Measurements from ENCODE around the gene UNC5C. TPM values are rescaled to one million over a fixed set of nuclear protein-coding genes. Genes with fewer than 3 reads are reported as not detected.

UNC5C gene
- total RNA-seq, 2 donors from 2014 or later: not detected

- ATAC-seq: no peak
- no peaks in the 10 kb centered on the region for H3K4me1 Mint-ChIP-seq (ENCODE audit: low read depth in 2 of 2)
- no peaks in the 10 kb centered on the region for H3K36me3 Mint-ChIP-seq
- no peak overlapping the region for H3K4me3 Mint-ChIP-seq
- no peaks in the 10 kb centered on the region for H3K9me3 Mint-ChIP-seq
- H3K27ac Mint-ChIP-seq: no peak overlapping the region
- H3K27me3 Mint-ChIP-seq: no peaks in the 10 kb centered on the region
- DNase-seq (ENCODE audit: low spot score): no peak
Observed at GRCh38 chr4:95251568-95251967, 297.2 kb downstream of the UNC5C start.

GRCh38 chr4:95250544-95251137, 298.1 kb downstream of the UNC5C start:
- ATAC-seq (no peak), DNase-seq (ENCODE audit: low spot score) (no peak)
- Mint-ChIP-seq H3K9me3 (no peaks in the 10 kb centered on the region), H3K36me3 (no peaks in the 10 kb centered on the region), H3K4me1 (ENCODE audit: low read depth in 2 of 2) (no peaks in the 10 kb centered on the region), H3K27ac (no peak overlapping the region), H3K4me3 (no peak overlapping the region), H3K27me3 (no peaks in the 10 kb centered on the region)

GRCh38 chr4:95249426-95250021, 299.2 kb downstream of the UNC5C start:
- Mint-ChIP-seq H3K4me1 (ENCODE audit: low read depth in 2 of 2) (no peaks in the 10 kb centered on the region), H3K27me3 (no peaks in the 10 kb centered on the region), H3K4me3 (no peak overlapping the region), H3K27ac (no peak overlapping the region), H3K36me3 (no peaks in the 10 kb centered on the region), H3K9me3 (no peaks in the 10 kb centered on the region)
- DNase-seq (ENCODE audit: low spot score) (no peak), ATAC-seq (peak in 1 of 2 donors; percentile 33)

GRCh38 chr4:95248720-95249425, 299.9 kb downstream of the UNC5C start:
- DNase-seq (ENCODE audit: low spot score) (no peak), ATAC-seq (no peak)
- no peaks in the 10 kb centered on the region for H3K27me3 Mint-ChIP-seq
- H3K27ac Mint-ChIP-seq: no peak overlapping the region
- no peaks in the 10 kb centered on the region for H3K36me3 Mint-ChIP-seq
- no peaks in the 10 kb centered on the region for H3K9me3 Mint-ChIP-seq
- no peaks in the 10 kb centered on the region for H3K4me1 Mint-ChIP-seq (ENCODE audit: low read depth in 2 of 2)
- no peak overlapping the region for H3K4me3 Mint-ChIP-seq

- DNase-seq (ENCODE audit: low spot score) (no peak), ATAC-seq (no peak)
- no peaks in the 10 kb centered on the region for H3K36me3 Mint-ChIP-seq
- no peaks in the 10 kb centered on the region for H3K27me3 Mint-ChIP-seq
- no peak overlapping the region for H3K4me3 Mint-ChIP-seq
- H3K4me1 Mint-ChIP-seq (ENCODE audit: low read depth in 2 of 2): no peaks in the 10 kb centered on the region
- no peak overlapping the region for H3K27ac Mint-ChIP-seq
- H3K9me3 Mint-ChIP-seq: no peaks in the 10 kb centered on the region
Observed at GRCh38 chr4:95243892-95244291, 304.9 kb downstream of the UNC5C start.

GRCh38 chr4:95238554-95238953, 310.2 kb downstream of the UNC5C start:
- DNase-seq (ENCODE audit: low spot score) (no peak), ATAC-seq (no peak)
- H3K27ac Mint-ChIP-seq: no peak overlapping the region
- H3K4me1 Mint-ChIP-seq (ENCODE audit: low read depth in 2 of 2): no peaks in the 10 kb centered on the region
- no peaks in the 10 kb centered on the region for H3K9me3 Mint-ChIP-seq
- H3K4me3 Mint-ChIP-seq: no peak overlapping the region
- H3K27me3 Mint-ChIP-seq: no peaks in the 10 kb centered on the region
- no peaks in the 10 kb centered on the region for H3K36me3 Mint-ChIP-seq

DNA sequence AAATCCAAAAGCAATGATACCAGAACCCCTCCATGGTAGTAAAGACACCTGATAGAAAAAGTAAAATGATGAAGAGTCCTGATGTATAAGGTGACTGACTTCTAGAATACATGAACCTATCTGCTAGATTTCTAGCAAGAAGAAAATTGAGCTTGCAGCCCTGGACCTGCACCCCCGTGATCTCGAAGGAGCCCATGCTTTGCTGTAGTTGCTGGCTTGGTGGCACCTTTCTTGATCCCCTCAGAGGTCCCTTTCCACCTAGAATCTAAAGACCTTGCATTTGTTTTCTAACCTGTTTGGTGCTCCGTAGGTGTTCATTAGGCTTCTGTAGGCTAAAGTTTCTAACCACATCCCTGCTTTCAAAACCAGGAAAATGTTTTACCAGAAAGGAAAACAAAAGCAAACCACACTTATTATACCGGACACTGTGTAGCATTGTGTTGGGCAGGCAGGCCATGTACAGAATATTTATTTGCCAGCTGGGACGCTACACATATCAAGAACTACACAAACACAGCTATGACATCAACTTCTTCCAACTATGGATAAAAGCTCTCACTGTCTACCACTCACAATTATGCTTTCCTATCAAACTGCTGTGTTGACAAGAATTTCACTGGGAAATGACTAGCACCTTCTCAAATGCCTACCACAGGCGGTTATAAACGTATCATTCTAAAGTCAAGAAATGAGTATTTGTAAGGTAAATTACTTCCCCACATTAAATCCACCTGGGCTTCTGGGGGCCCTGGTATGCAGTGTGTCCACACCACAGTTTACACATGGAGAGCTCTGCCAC, 316.2 kb downstream of the UNC5C start:
- peaks cover 6 to 7% of the 10 kb centered on the region in 2 donors for H3K4me1 Mint-ChIP-seq (ENCODE audit: low read depth in 2 of 2)
- no peaks in the 10 kb centered on the region for H3K36me3 Mint-ChIP-seq
- DNase-seq (ENCODE audit: low spot score) (no peak), ATAC-seq (peak; percentile 38 to 45)
- H3K27me3 Mint-ChIP-seq: no peaks in the 10 kb centered on the region
- H3K4me3 Mint-ChIP-seq: no peak overlapping the region
- no peak overlapping the region for H3K27ac Mint-ChIP-seq
- H3K9me3 Mint-ChIP-seq: no peaks in the 10 kb centered on the region

DNA sequence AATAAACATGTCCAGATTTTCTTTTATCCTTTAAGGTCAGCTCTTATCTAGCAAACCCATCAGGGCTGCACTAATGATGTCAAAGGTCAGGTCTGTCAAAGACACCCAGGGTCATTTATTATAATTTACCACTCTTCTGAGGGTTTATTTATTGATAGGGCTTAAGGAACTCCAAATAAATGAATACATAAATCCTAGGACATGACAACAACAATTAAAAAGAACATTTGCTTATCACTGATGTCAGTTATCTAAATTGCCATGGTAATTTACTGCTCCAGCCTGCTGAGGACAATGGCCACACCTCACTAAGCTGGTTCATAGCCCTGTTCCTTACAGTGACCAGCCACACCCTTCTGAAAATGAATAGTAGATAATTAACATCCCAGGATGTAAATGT, 317.1 kb downstream of the UNC5C start:
- no peak overlapping the region for H3K4me3 Mint-ChIP-seq
- H3K4me1 Mint-ChIP-seq (ENCODE audit: low read depth in 2 of 2): peaks cover 6 to 7% of the 10 kb centered on the region in 2 donors

GRCh38 chr4:95225849-95226248, 322.9 kb downstream of the UNC5C start:
- no peaks in the 10 kb centered on the region for H3K27me3 Mint-ChIP-seq
- no peak for ATAC-seq
- H3K27ac Mint-ChIP-seq: no peak overlapping the region
- no peak overlapping the region for H3K4me3 Mint-ChIP-seq
- no peaks in the 10 kb centered on the region for H3K4me1 Mint-ChIP-seq (ENCODE audit: low read depth in 2 of 2)
- DNase-seq (ENCODE audit: low spot score): no peak
- H3K9me3 Mint-ChIP-seq: no peaks in the 10 kb centered on the region
- no peaks in the 10 kb centered on the region for H3K36me3 Mint-ChIP-seq

More for the DNA sequence above, 317.1 kb downstream of the UNC5C start:
- no peaks in the 10 kb centered on the region for H3K9me3 Mint-ChIP-seq
- DNase-seq (ENCODE audit: low spot score) (no peak), ATAC-seq (no peak)
- H3K27me3 Mint-ChIP-seq: no peaks in the 10 kb centered on the region
- no peaks in the 10 kb centered on the region for H3K36me3 Mint-ChIP-seq
- H3K27ac Mint-ChIP-seq: no peak overlapping the region

DNA sequence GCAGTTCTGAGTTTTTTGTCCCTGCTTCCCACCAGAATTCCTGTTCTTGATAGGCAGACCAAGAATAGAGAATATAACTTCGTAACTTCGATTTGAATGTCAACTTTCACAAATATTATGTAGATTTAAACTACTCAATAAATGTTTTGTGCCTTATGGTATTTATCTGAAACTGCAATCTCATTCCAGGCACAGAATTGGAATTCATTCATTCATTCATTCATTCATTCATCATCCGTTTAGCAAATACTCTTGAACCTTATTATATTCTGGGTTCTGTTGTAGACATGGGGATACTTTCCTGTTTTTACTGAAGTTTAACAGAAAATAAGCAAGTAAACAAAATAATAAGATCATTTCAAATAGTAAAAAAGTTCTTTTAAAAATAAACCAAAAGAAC, 324.4 kb downstream of the UNC5C start:
- no peak for ATAC-seq
- H3K4me3 Mint-ChIP-seq: no peak overlapping the region

GRCh38 chr4:95220205-95221175, 328.3 kb downstream of the UNC5C start:
- Mint-ChIP-seq H3K36me3 (no peaks in the 10 kb centered on the region), H3K4me1 (ENCODE audit: low read depth in 2 of 2) (no peaks in the 10 kb centered on the region), H3K9me3 (no peaks in the 10 kb centered on the region), H3K27ac (no peak overlapping the region), H3K27me3 (no peaks in the 10 kb centered on the region), H3K4me3 (no peak overlapping the region)
- DNase-seq (ENCODE audit: low spot score) (no peak), ATAC-seq (no peak)

More for the DNA sequence above, 324.4 kb downstream of the UNC5C start:
- Mint-ChIP-seq H3K27ac (no peak overlapping the region), H3K27me3 (no peaks in the 10 kb centered on the region), H3K36me3 (no peaks in the 10 kb centered on the region), H3K4me1 (ENCODE audit: low read depth in 2 of 2) (no peaks in the 10 kb centered on the region), H3K9me3 (no peaks in the 10 kb centered on the region)
- DNase-seq (ENCODE audit: low spot score): no peak

GRCh38 chr4:95219109-95219508, 329.7 kb downstream of the UNC5C start:
- no peaks in the 10 kb centered on the region for H3K27me3 Mint-ChIP-seq
- H3K36me3 Mint-ChIP-seq: no peaks in the 10 kb centered on the region
- no peak for ATAC-seq
- H3K9me3 Mint-ChIP-seq: no peaks in the 10 kb centered on the region
- no peak overlapping the region for H3K4me3 Mint-ChIP-seq
- H3K4me1 Mint-ChIP-seq (ENCODE audit: low read depth in 2 of 2): no peaks in the 10 kb centered on the region
- no peak for DNase-seq (ENCODE audit: low spot score)
- no peak overlapping the region for H3K27ac Mint-ChIP-seq

DNA sequence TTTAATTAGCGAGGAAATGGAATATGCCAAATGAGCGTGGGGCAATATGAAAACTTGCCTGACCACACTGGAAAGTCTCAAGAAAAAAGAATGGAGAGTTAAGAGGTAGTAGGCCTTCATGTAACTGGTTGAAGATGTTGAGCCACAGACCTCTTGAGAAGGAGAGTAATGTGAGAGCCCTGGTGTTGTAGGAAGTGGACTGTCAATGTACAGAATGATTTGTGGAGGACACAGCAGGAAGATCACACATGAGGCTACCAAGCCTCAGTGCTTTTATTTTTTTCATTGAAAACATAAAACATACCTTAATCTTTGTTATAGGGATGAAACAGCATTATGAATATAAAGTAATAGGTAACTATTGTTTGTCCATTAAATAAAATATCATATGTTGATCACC, 331.6 kb downstream of the UNC5C start:
- H3K9me3 Mint-ChIP-seq: no peaks in the 10 kb centered on the region
- no peak overlapping the region for H3K27ac Mint-ChIP-seq
- peaks cover 0 to 5% of the 10 kb centered on the region in 2 donors for H3K27me3 Mint-ChIP-seq
- H3K36me3 Mint-ChIP-seq: no peaks in the 10 kb centered on the region
- no peaks in the 10 kb centered on the region for H3K4me1 Mint-ChIP-seq (ENCODE audit: low read depth in 2 of 2)
- DNase-seq (ENCODE audit: low spot score) (no peak), ATAC-seq (no peak)
- no peak overlapping the region for H3K4me3 Mint-ChIP-seq

All from natural killer cell treated with Interleukin-12 subunit alpha and Interleukin-12 subunit beta and Interleukin-15 and Interleukin-18, amount 100 ng/mL, for 72 hours (primary cell).